LNCAP (cell line): ENCODE data around the gene SOWAHC.

Experiments used
- TF ChIP-seq, protein P1 (sequence below): fragments of 450-650 bp; IDR thresholded peaks from 2 replicates; pipeline ENCODE4 v1.5.1; 2017; ENCODE audit warnings: mild to moderate bottlenecking

Gene SOWAHC

DNA sequence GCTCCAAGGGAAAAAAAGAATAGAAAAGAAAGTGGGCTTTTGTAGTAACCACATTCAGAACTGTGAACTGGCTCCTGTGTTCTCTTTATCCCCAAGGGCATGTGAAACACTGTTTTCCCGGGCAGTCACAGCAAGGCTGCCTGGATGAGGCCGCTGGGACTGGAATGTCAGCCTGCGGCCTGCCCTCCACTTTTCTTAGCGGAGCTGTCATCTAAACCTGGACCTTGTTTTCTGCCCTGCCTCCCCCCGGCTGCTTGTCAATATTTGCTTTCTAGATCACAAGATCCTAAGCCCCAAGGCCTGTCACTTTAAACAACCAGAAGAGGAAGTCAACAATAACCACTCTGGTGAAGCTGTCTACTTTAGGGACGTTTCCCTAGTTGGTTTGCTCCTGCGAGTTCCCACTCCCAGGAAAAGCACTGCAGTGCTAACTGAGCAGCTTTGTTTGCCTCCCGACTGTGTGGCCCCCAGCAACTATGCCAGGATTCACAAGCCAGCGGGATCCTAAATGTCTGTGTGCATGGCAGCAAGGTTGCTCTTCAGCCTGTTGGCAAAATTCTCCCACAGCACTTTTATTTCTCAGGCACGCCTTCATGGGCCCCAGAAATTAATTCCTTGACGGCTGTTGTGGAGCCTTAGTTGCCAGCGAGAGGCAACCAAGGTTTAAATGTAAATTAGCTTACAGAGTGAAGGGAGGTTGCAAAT is 30.6 kb downstream of the SOWAHC start:
- TF ChIP-seq, protein P1, sequence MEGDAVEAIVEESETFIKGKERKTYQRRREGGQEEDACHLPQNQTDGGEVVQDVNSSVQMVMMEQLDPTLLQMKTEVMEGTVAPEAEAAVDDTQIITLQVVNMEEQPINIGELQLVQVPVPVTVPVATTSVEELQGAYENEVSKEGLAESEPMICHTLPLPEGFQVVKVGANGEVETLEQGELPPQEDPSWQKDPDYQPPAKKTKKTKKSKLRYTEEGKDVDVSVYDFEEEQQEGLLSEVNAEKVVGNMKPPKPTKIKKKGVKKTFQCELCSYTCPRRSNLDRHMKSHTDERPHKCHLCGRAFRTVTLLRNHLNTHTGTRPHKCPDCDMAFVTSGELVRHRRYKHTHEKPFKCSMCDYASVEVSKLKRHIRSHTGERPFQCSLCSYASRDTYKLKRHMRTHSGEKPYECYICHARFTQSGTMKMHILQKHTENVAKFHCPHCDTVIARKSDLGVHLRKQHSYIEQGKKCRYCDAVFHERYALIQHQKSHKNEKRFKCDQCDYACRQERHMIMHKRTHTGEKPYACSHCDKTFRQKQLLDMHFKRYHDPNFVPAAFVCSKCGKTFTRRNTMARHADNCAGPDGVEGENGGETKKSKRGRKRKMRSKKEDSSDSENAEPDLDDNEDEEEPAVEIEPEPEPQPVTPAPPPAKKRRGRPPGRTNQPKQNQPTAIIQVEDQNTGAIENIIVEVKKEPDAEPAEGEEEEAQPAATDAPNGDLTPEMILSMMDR, result no peak

DNA sequence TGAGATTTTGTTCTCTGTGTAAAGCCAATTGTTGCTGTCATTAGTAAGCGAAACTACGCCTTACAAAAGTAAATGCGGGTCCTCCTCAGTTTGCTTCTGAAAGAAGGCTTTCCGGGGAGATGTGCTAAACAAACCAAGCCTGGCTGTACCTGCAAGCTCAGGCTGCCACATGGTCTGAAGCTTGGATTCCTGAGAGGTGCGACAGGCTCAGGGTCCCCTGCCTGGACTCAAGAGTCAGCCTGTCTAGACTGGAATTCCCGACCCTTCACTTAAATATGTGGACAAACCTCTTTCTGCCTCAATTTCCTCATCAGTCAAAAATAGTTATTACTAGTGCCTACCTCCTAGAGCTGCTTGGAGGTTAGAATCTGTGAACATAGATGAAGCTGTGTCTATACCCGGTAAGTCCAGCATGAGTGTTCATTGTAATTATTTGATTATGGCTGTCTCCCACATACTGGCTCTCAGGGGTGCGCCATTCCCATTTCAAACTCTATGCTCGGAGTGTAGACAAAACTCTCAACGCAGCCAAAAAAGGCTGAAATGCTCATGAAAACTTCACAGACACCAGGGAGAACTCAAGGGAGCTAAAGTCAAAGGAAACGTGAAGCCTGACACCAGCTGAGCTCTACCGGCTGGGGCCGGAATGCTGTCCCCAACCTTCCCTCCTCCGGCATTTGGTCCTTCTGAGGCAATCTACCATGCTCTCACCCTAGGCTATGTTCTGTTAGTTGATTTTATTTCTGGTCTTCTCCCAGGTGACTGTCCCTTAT is 31.4 kb downstream of the SOWAHC start:
- TF ChIP-seq, protein P1, result no peak

DNA sequence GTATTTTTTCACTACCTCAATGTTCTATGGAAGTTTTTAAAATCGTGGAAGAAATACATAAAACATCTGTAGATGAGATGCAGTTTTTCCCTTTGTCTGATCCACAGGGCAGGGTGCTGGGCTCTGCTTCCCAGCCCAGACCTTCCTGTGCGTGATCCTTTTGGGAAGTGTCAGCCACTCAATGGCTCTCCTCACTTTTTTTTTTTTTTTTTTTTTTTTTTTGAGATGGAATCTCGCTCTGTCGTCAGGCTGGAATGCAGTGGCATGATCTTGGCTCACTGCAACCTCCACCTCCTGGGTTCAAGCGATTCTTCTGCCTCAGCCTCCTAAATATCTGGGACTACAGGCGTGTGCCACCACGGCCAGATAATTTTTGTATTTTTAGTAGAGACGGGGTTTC is 32.8 kb downstream of the SOWAHC start:
- TF ChIP-seq, protein P1, result no peak

DNA sequence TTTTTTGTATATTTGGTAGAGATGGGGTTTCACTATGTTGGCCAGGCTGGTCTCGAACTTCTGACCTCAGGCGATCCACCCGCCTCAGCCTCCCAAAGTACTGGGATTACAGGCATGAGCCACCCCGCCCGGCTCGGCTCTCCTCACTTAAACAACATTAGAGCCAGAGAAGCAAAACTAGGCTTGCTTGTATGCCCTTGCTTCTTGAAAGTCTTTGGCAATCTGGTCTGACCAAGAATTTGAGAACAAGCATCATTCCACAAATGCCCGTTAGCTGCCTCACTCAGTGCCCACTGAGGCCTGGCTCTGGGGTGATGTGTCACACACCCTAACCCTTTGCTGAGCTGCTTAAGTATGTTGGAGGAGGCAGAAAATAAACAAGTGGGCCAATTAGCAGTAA is 33.5 kb downstream of the SOWAHC start:
- TF ChIP-seq, protein P1, result no peak

DNA sequence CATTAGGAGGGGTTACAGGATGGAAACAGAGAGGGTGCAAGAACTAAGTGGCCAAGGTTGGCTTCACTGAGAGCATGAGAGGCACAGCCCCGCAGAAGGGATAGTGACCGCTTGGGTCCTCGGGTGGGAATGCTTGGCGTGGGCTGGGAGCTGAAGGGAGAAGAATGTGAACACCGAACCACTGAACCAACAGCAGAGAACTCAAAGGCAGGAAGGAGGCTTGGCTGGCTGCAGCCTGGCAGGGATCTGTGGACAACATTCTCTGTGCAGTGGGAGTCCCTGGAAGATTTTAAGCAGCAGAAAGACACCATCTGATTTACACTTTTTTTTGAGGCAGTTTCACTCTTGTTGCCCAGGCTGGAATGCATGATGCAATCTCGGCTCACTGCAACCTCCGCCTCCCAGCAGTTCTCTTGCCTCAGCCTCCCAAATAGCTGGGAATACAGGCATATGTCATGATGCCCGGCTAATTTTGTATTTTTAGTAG is 33.9 kb downstream of the SOWAHC start:
- TF ChIP-seq, protein P1, result no peak

DNA sequence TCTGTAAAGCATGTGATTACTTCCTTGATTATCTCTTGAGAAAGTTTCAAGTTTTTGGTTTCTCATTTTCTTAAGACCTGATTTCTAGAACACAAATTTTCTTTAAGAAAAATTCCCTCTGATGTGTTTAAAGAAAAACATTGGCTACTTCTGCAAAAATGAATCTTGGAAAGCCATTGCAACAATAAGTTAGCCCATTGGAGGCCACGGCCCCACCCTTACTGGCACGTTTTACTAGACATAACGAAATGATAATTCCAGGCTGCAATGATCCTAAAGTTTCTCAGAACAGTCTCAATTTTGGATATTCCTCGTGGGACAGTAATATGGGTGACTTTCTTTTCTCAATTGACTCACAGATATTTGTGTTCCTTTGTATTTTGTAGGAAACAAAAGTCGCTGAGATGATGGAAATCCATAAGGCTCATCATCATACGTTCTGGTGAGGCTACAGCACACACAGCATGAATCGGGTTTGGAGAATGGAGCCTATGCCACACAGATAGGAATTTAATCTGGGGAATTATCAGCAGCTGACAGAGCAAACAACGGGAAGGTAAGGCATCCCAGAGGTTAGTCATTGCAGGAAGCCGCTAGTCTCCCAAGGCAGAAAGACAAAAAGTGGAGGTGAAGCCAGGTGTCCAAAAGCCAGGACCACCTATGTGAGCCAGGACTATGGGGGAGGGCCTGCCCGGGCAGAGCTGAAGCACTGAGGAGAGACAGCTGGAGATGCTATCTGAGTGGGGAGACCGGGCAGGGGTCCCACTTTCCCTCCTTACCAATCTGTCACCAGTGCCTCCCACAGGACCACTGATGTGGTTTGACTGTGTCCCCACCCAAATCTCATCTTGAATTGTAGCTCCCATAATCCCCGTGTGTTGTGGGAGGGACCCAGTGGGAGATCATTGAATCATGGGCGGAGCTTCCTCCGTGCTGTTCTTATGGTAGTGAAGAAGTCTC is 35.9 kb downstream of the SOWAHC start:
- TF ChIP-seq, protein P1, result no peak

DNA sequence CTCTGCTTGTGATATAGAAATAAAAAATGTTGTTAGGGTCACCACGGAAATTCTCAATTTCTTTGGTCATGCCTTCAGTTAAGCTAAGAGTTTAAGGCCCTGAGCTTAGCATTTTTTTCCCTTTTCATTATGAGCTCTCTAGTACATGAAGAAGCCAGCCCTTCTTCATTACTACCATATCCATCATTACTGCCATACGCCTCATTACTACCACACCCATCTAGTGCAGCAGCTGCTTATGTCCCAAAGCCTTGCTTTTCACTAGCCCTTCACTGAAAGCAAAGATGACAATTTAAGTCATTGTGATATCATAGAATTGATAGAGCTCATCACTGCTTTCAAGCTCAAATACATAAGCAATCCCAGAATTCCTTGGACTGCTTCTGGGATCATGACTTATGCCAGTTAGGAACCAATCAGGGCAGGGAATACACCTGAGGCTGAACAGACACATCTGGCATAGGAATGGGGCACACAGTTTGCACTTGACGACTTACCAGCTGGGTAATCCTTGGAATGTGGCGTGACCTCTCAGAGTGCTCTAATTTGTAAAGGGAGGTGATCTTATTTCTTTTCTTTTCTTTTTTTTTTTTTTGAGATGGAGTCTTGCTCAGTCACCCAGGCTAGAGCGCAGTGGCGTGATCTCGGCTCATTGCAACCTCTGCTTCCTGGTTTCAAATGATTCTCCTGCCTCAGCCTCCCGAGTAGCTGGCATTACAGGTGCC is 40.3 kb downstream of the SOWAHC start:
- TF ChIP-seq, protein P1, result no peak
